ENCODE measurements around the gene BLOC1S2.
"Not testable (repeated sequence)": the region's sequence is repeated elsewhere in the genome, so short reads cannot be mapped to it uniquely, and the experiment has no call there.

BLOC1S2 gene

DNA sequence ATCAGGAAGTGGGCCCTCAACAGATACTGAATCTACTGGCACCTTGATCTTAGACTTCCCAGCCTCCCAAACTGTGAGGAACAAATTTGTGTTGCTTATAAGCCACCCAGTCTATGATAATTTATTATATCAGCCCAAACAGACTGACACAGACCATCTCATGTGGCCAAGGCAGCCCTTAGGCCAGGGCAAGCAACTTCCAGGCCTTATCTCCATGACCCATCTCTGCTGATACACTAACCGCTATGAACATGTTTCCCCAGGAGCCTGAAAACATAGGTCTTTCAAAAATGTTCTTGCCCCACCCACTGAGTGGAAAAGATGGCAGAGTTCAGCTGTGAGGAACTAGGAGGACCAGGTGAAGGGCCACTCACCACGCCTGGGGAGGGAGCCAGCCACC is 3.2 kb upstream of the BLOC1S2 start:
- DNase-seq (ENCODE audit: low read depth, low spot score): no peak
- no peaks in the 10 kb centered on the region for H3K4me1 ChIP-seq (ENCODE audit: insufficient read depth, insufficient read length)
- TF ChIP-seq SUZ12 (IDR thresholded peaks at IDR 0.05; ENCODE audit: extremely low read depth, insufficient read depth, insufficient read length) (no peak), YY1 (IDR thresholded peaks at IDR 0.05; ENCODE audit: insufficient read depth, insufficient read length) (no peak), ZNF274 (IDR thresholded peaks at IDR 0.05; ENCODE audit: low read depth, low read length) (no peak)

GRCh38 chr10:100288196-100288595 is 1.7 kb upstream of the BLOC1S2 start:
- TF ChIP-seq YY1 (IDR thresholded peaks at IDR 0.05; ENCODE audit: insufficient read depth, insufficient read length) (no peak), ZNF274 (IDR thresholded peaks at IDR 0.05; ENCODE audit: low read depth, low read length) (no peak), SUZ12 (IDR thresholded peaks at IDR 0.05; ENCODE audit: extremely low read depth, insufficient read depth, insufficient read length) (no peak)
- H3K9me3 ChIP-seq (ENCODE audit: insufficient read depth, low read length): no peaks in the 10 kb centered on the region
- no peaks in the 10 kb centered on the region for H3K4me1 ChIP-seq (ENCODE audit: insufficient read depth, insufficient read length)
- DNase-seq (ENCODE audit: low read depth, low spot score): no peak
- no peak overlapping the region for H3K4me3 ChIP-seq (ENCODE audit: insufficient read length, low read depth)
- H3K27me3 ChIP-seq (ENCODE audit: insufficient read depth, insufficient read length): peaks cover 10% of the 10 kb centered on the region
- no peak overlapping the region for H3K9ac ChIP-seq (ENCODE audit: insufficient read length, low read depth)
- H3K36me3 ChIP-seq (ENCODE audit: insufficient read depth, insufficient read length, low read length): peaks cover 15% of the 10 kb centered on the region

More for the DNA sequence above, 3.2 kb upstream of the BLOC1S2 start:
- Histone ChIP-seq H3K9me3 (ENCODE audit: insufficient read depth, low read length) (no peaks in the 10 kb centered on the region), H3K27me3 (ENCODE audit: insufficient read depth, insufficient read length) (peaks cover 10% of the 10 kb centered on the region), H3K36me3 (ENCODE audit: insufficient read depth, insufficient read length, low read length) (peaks cover 4% of the 10 kb centered on the region), H3K9ac (ENCODE audit: insufficient read length, low read depth) (no peak overlapping the region), H3K4me3 (ENCODE audit: insufficient read length, low read depth) (no peak overlapping the region)

DNA sequence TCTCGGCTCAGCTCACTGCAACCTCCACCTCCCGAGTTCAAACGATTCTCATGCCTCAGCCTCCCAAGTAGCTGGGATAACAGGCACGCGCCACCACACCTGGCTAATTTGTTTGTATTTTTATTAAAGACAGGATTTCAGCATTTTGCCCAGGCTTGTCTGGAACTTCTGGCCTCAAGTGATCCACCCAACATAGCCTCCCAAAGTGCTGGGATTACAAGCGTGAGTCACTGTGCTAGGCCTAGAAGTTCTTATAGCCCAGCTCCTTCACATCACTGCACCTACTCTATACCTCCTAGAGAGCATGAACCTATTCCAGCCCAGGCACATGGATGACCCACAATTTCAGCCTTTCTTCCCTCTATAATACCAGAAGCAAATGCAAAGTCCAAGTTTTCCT is 1.3 kb upstream of the BLOC1S2 start:
- TF ChIP-seq SUZ12 (IDR thresholded peaks at IDR 0.05; ENCODE audit: extremely low read depth, insufficient read depth, insufficient read length) (no peak), ZNF274 (IDR thresholded peaks at IDR 0.05; ENCODE audit: low read depth, low read length) (no peak), YY1 (IDR thresholded peaks at IDR 0.05; ENCODE audit: insufficient read depth, insufficient read length) (no peak)
- Histone ChIP-seq H3K4me1 (ENCODE audit: insufficient read depth, insufficient read length) (no peaks in the 10 kb centered on the region), H3K9me3 (ENCODE audit: insufficient read depth, low read length) (no peaks in the 10 kb centered on the region), H3K9ac (ENCODE audit: insufficient read length, low read depth) (no peak overlapping the region), H3K4me3 (ENCODE audit: insufficient read length, low read depth) (no peak overlapping the region), H3K27me3 (ENCODE audit: insufficient read depth, insufficient read length) (peaks cover 10% of the 10 kb centered on the region), H3K36me3 (ENCODE audit: insufficient read depth, insufficient read length, low read length) (peaks cover 19% of the 10 kb centered on the region)
- no peak for DNase-seq (ENCODE audit: low read depth, low spot score)

DNA sequence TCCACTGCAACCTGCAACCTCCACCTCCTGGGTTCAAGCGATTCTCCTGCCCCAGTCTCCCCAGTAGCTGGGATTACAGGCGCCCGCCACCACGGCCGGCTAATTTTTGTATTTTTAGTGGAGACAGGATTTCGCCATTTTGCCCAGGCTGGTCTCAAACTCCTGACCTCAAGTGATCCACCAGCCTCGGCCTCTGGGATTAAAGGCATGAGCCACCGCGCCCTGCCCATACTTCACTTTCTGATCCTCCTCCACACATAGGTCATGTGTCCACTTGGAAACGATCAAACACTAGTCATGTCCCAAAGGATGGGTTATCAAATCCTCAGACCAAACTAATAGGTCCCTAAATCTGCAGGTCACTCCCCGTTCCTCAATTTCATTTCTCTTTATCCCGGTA is 1.2 kb downstream of the BLOC1S2 start:
- H3K4me1 ChIP-seq (ENCODE audit: insufficient read depth, insufficient read length); H3K27me3 ChIP-seq (ENCODE audit: insufficient read depth, insufficient read length); H3K9me3 ChIP-seq (ENCODE audit: insufficient read depth, low read length); DNase-seq (ENCODE audit: low read depth, low spot score): not testable (repeated sequence)
- Histone ChIP-seq H3K36me3 (ENCODE audit: insufficient read depth, insufficient read length, low read length) (peaks cover 33% of the 10 kb centered on the region), H3K4me3 (ENCODE audit: insufficient read length, low read depth) (peak overlapping the region; percentile 78), H3K9ac (ENCODE audit: insufficient read length, low read depth) (peak overlapping the region; percentile 83)

- DNase-seq (ENCODE audit: low read depth, low spot score): no peak
- Histone ChIP-seq H3K9me3 (ENCODE audit: insufficient read depth, low read length) (no peaks in the 10 kb centered on the region; the same call in 1 of the 2 replicates), H3K9ac (ENCODE audit: insufficient read length, low read depth) (no peak overlapping the region), H3K4me1 (ENCODE audit: insufficient read depth, insufficient read length) (no peaks in the 10 kb centered on the region), H3K4me3 (ENCODE audit: insufficient read length, low read depth) (no peak overlapping the region), H3K27me3 (ENCODE audit: insufficient read depth, insufficient read length) (no peaks in the 10 kb centered on the region), H3K36me3 (ENCODE audit: insufficient read depth, insufficient read length, low read length) (peaks cover 50% of the 10 kb centered on the region)
- TF ChIP-seq YY1 (IDR thresholded peaks at IDR 0.05; ENCODE audit: insufficient read depth, insufficient read length) (no peak), SUZ12 (IDR thresholded peaks at IDR 0.05; ENCODE audit: extremely low read depth, insufficient read depth, insufficient read length) (no peak), ZNF274 (IDR thresholded peaks at IDR 0.05; ENCODE audit: low read depth, low read length) (no peak)
These were observed 3.6 kb downstream of the BLOC1S2 start for GRCh38 chr10:100282907-100283306.

DNA sequence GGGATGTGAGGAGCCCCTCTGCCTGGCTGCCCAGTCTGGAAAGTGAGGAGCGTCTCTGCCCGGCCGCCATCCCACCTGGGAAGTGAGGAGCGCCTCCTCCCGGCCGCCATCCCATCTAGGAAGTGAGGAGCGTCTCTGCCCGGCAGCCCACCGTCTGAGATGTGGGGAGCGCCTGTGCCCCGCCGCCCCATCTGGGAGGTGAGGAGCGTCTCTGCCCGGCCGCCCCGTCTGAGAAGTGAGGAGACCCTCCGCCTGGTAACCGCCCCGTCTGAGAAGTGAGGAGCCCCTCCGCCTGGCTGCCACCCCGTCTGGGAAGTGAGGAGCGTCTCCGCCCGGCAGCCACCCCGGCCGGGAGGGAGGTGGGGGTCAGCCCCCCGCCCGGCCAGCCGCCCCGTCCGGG is 9.5 kb downstream of the BLOC1S2 start:
- not testable (repeated sequence) for H3K9me3 ChIP-seq (ENCODE audit: insufficient read depth, low read length); H3K9ac ChIP-seq (ENCODE audit: insufficient read length, low read depth); H3K4me1 ChIP-seq (ENCODE audit: insufficient read depth, insufficient read length); H3K4me3 ChIP-seq (ENCODE audit: insufficient read length, low read depth); H3K27me3 ChIP-seq (ENCODE audit: insufficient read depth, insufficient read length); DNase-seq (ENCODE audit: low read depth, low spot score)
- H3K36me3 ChIP-seq (ENCODE audit: insufficient read depth, insufficient read length, low read length): peaks cover 46% of the 10 kb centered on the region

- no peaks in the 10 kb centered on the region for H3K4me1 ChIP-seq (ENCODE audit: insufficient read depth, insufficient read length)
- no peaks in the 10 kb centered on the region for H3K27me3 ChIP-seq (ENCODE audit: insufficient read depth, insufficient read length)
- TF ChIP-seq ZNF274 (IDR thresholded peaks at IDR 0.05; ENCODE audit: low read depth, low read length) (no peak), SUZ12 (IDR thresholded peaks at IDR 0.05; ENCODE audit: extremely low read depth, insufficient read depth, insufficient read length) (no peak)
- peak; percentile 63 for DNase-seq (ENCODE audit: low read depth, low spot score)
- H3K4me3 ChIP-seq (ENCODE audit: insufficient read length, low read depth): peak within 1 kb of the TSS; percentile 95
- H3K36me3 ChIP-seq (ENCODE audit: insufficient read depth, insufficient read length, low read length): peaks cover 7% of the 10 kb centered on the region
- H3K9me3 ChIP-seq (ENCODE audit: insufficient read depth, low read length): no peaks in the 10 kb centered on the region
- peak within 1 kb of the TSS; percentile 86 for H3K9ac ChIP-seq (ENCODE audit: insufficient read length, low read depth)
These were observed 19.0 kb downstream of the BLOC1S2 start, which contains the start of gene CWF19L1 for GRCh38 chr10:100267239-100268104. Gene CWF19L1, minus strand, starts transcription at chr10:100267638. Its CDS starts 45 bp downstream, at chr10:100267593.

Data from NT2/D1 (cell line).